ENCODE results near the gene SLC22A13.
"Not testable (repeated sequence)": the region's sequence is repeated elsewhere in the genome, so short reads cannot be mapped to it uniquely, and the experiment has no call there.

Gene SLC22A13

GRCh38 chr3:38317192-38317759 lies 51.7 kb downstream of the SLC22A13 start:
- no peak for TF ChIP-seq CTCF (IDR thresholded peaks at IDR 0.05; ENCODE audit: insufficient read depth, low read depth, low read length, missing control alignments)
- no peak for DNase-seq (ENCODE audit: low read depth)

GRCh38 chr3:38318766-38319671 lies 53.4 kb downstream of the SLC22A13 start:
- no peak for TF ChIP-seq CTCF (IDR thresholded peaks at IDR 0.05; ENCODE audit: insufficient read depth, low read depth, low read length, missing control alignments)
- DNase-seq (ENCODE audit: low read depth) = no peak
- no peak overlapping the region for H3K4me3 ChIP-seq (ENCODE audit: low read depth, low read length)

More at GRCh38 chr3:38317192-38317759, 51.7 kb downstream of the SLC22A13 start:
- no peak overlapping the region for H3K4me3 ChIP-seq (ENCODE audit: low read depth, low read length)

- DNase-seq (ENCODE audit: low read depth); H3K4me3 ChIP-seq (ENCODE audit: low read depth, low read length): not testable (repeated sequence)
Measured at GRCh38 chr3:38320638-38321037, 55.0 kb downstream of the SLC22A13 start.

- TF ChIP-seq CTCF (IDR thresholded peaks at IDR 0.05; ENCODE audit: insufficient read depth, low read depth, low read length, missing control alignments) = no peak
- no peak for DNase-seq (ENCODE audit: low read depth)
Measured at GRCh38 chr3:38323060-38323459, 57.4 kb downstream of the SLC22A13 start.

GRCh38 chr3:38325256-38325655 lies 59.6 kb downstream of the SLC22A13 start:
- no peak overlapping the region for H3K4me3 ChIP-seq (ENCODE audit: low read depth, low read length)
- no peak for TF ChIP-seq CTCF (IDR thresholded peaks at IDR 0.05; ENCODE audit: insufficient read depth, low read depth, low read length, missing control alignments)
- no peak for DNase-seq (ENCODE audit: low read depth)

More at GRCh38 chr3:38323060-38323459, 57.4 kb downstream of the SLC22A13 start:
- no peak overlapping the region for H3K4me3 ChIP-seq (ENCODE audit: low read depth, low read length)

- no peak for TF ChIP-seq CTCF (IDR thresholded peaks at IDR 0.05; ENCODE audit: insufficient read depth, low read depth, low read length, missing control alignments)
- no peak for DNase-seq (ENCODE audit: low read depth)
- no peak overlapping the region for H3K4me3 ChIP-seq (ENCODE audit: low read depth, low read length)
Measured at GRCh38 chr3:38327335-38328009, 61.9 kb downstream of the SLC22A13 start.

Data from GM12865 (cell line).